Measurements from ENCODE around the gene RAI1. TPM values are rescaled to one million over a fixed set of nuclear protein-coding genes. Genes with fewer than 3 reads are reported as not detected.

Gene RAI1
- total and polyA plus RNA-seq, 12 donors: 4.2 to 37.3 (median 26.9) TPM

DNA sequence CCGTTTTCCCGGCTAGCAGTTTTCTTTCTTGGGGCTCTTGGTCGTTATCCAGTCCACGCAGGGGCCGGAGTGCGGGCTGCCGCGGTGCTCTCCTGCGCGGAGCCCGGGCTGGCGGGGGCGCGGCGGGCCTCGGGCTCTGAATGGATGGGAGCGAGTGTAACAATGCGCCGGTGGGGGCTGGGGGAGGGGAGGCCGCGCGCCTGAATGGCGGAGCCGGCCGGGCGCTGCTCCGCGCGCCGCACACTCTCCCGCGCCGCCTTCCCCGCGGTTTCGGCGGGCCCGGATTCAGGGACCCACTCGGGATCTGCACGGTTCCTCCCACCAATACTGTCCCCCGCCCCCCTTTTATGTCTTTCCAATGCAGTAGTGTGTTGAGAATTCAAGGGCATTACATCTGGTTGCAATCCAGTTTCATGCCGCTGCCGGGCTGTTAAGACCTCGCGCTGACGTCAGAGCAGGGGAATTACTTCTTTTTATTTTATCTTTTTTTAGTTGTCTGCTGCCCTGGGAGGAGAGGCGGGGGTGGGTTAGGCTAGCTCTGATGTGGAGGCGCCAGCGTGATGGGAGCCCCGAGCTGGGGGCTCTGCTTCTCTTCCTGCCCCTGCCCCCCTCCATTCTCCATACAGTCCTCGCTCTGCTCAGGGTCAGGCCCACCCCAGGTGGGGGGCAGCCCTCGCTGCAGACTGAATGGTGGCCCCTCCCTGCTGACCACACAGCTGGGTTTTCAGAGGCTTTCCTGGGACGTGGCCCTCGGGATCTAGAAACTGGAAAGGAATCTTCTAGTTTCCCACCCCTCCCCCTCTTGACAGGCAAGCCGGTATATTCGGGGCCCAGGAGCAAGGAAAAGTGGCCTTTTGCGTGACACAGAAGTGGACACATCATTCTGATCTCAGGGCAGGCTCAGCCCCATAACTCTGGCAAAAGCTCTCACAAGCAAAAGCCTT is 1.8 kb downstream of the RAI1 start:
- no peaks in the 10 kb centered on the region for H3K9me3 ChIP-seq (replicated peaks in 1 of 3)
- TF ChIP-seq CTCF (IDR thresholded peaks at IDR 0.05) (peak in 1 of 6 experiments; percentile 4), POLR2A (IDR thresholded peaks at IDR 0.05) (peak in 1 of 2 donors; percentile 60)
- intact Hi-C loops (cut with DNase I): loop anchor here (5.0 to 10.0 kb wide), 6 partner anchors 82 to 354 kb away; partner anchors contain the start of genes ATPAF2 (in 2 of the 2) and GID4 (in 2 of the 2)
- peak overlapping the region; percentile 36 to 88 (median 48) for H3K4me3 ChIP-seq
- H3K4me1 ChIP-seq (replicated peaks in 1 of 2): peaks cover 21 to 41% of the 10 kb centered on the region in 2 donors
- peak overlapping the region; percentile 88 to 97 (median 92) for H3K27ac ChIP-seq
- no peaks in the 10 kb centered on the region for H3K36me3 ChIP-seq (replicated peaks in 1 of 2)
- 1 to 3% (median 1%) methylated on average over 22 to 57 of the region's 57 CpGs for WGBS, 4 donors
- peak; percentile 79 to 94 (median 89) for DNase-seq
- H3K27me3 ChIP-seq: no peaks in the 10 kb centered on the region

GRCh38 chr17:17683710-17684365 is 2.6 kb downstream of the RAI1 start:
- peak overlapping the region in 1 of 4 donors; percentile 88 for H3K4me3 ChIP-seq

GRCh38 chr17:17684906-17685774 is 3.9 kb downstream of the RAI1 start:
- Histone ChIP-seq H3K27ac (peak overlapping the region; percentile 49 to 89 (median 83)), H3K36me3 (replicated peaks in 1 of 2) (no peaks in the 10 kb centered on the region), H3K4me1 (replicated peaks in 1 of 2) (peaks cover 21 to 42% of the 10 kb centered on the region in 2 donors), H3K27me3 (no peaks in the 10 kb centered on the region), H3K9me3 (replicated peaks in 1 of 3) (no peaks in the 10 kb centered on the region), H3K4me3 (no peak overlapping the region)
- TF ChIP-seq POLR2A (IDR thresholded peaks at IDR 0.05): no peak
- TF ChIP-seq CTCF (IDR thresholded peaks at IDR 0.05): no peak
- WGBS, 4 donors: 36 to 43% (median 42%) methylated on average over 12 to 15 of the region's 15 CpGs
- DNase-seq: peak in 3 of 7 donors; percentile 31 to 38 (median 36)
- intact Hi-C loops (cut with DNase I): loop anchor here (5.0 to 10.0 kb wide), 6 partner anchors 80 to 352 kb away; partner anchors contain the start of genes ATPAF2 (in 2 of the 2) and GID4 (in 2 of the 2)

More at GRCh38 chr17:17683710-17684365, 2.6 kb downstream of the RAI1 start:
- intact Hi-C loops (cut with DNase I): loop anchor here (5.0 to 10.0 kb wide), 6 partner anchors 81 to 353 kb away; partner anchors contain the start of genes ATPAF2 (in 2 of the 2) and GID4 (in 2 of the 2)
- Histone ChIP-seq H3K27me3 (no peaks in the 10 kb centered on the region), H3K27ac (peak overlapping the region; percentile 36 to 97 (median 92)), H3K36me3 (replicated peaks in 1 of 2) (no peaks in the 10 kb centered on the region), H3K9me3 (replicated peaks in 1 of 3) (no peaks in the 10 kb centered on the region), H3K4me1 (replicated peaks in 1 of 2) (peaks cover 21 to 41% of the 10 kb centered on the region in 2 donors)
- TF ChIP-seq POLR2A (IDR thresholded peaks at IDR 0.05) (no peak), CTCF (IDR thresholded peaks at IDR 0.05) (no peak)
- no peak for DNase-seq
- WGBS, 4 donors: 81 to 91% (median 87%) methylated on average over 7 of the region's 7 CpGs

Measured in adrenal gland (tissue), 12 donors.